ENCODE results near the gene ONECUT3.

ONECUT3 gene

DNA sequence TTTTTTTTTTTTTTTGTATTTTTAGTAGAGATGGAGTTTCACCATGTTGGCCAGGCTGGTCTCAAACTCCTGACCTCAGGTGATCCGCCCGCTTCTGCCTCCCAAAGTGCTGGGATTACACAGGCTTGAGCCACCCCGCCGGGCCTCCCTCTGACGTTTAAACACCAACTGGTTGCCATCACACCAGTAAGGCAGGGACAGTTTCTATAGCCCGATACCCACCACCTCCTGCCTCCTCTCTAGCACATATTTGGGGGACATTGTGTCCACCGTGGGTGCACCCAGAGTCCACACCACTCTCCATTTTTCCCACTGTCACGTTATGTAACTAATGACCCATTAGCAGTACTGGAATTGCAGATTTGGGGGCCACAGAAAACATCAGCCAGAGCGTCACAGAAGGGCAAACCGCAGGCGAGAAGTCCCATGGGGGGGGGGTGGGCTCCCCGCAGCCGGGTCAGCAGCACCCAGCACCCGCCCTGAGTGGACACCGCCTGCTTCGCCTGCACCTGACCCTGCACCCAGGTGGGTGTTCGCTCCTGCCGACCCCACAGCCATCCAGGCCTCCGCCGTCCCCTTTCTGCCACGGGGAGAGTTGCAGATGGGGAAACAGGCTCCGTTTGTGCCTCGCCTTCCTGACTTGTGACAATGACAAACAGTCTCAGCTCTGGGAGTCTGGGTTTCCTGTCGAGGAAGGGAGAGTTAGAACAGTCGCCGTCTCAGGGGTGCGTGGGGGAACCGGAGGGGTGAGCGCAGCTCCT, 3.6 kb downstream of the ONECUT3 start:
- peaks cover 73% of the 10 kb centered on the region for H3K27me3 ChIP-seq (ENCODE audit: insufficient read depth, poor library complexity, severe bottlenecking)

DNA sequence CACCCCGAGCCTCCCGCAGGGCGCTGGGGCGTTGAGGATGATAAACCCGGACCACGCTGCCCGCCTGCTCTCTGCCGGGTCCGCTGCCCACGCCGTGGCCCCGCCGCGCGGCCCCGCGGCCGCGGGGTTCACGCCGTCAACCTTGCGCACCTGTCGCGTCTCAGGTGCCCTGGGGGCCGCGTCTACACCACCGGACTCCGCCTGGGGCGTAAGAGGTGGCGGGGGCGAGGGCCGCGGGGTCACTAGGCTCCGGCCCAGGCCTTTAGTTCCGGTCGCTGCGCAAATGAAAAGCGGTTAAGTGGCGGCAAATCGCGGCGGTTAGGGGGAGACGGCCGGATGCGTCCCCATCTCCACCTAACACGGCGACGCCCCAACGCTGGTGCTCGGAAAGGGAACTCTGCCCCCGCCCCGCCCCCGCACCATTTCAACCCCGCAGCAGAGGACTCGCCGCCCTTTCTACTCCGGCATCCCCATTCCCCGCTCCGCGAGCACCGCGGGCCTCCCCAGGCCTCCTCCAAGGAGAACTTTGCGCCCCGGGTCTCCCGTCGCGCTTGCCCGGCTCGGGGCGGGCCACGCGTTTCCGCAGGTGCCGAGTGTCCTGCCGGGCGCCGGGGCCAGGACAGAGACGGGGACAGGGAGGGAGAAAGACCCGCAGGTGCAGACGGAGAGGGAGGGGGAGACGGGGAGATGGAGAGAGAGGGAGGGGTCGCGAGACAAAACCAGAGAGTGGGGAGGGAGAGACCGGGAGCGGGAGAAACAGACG, 4.3 kb downstream of the ONECUT3 start:
- DNase-seq (ENCODE audit: low read depth in 1 of 2, low spot score in 1 of 2), result no peak
- Histone ChIP-seq H3K27ac (replicated peaks) (no peak overlapping the region), H3K27me3 (ENCODE audit: insufficient read depth, poor library complexity, severe bottlenecking) (peaks cover 77% of the 10 kb centered on the region), H3K4me3 (replicated peaks; ENCODE audit: insufficient read depth, low read length) (no peak overlapping the region)
- TF ChIP-seq, protein P1, sequence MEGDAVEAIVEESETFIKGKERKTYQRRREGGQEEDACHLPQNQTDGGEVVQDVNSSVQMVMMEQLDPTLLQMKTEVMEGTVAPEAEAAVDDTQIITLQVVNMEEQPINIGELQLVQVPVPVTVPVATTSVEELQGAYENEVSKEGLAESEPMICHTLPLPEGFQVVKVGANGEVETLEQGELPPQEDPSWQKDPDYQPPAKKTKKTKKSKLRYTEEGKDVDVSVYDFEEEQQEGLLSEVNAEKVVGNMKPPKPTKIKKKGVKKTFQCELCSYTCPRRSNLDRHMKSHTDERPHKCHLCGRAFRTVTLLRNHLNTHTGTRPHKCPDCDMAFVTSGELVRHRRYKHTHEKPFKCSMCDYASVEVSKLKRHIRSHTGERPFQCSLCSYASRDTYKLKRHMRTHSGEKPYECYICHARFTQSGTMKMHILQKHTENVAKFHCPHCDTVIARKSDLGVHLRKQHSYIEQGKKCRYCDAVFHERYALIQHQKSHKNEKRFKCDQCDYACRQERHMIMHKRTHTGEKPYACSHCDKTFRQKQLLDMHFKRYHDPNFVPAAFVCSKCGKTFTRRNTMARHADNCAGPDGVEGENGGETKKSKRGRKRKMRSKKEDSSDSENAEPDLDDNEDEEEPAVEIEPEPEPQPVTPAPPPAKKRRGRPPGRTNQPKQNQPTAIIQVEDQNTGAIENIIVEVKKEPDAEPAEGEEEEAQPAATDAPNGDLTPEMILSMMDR (IDR thresholded peaks at IDR 0.05; ENCODE audit: insufficient read depth, low read length), result no peak
- TF ChIP-seq GABPA (IDR thresholded peaks at IDR 0.05; ENCODE audit: low read depth), result no peak

More for the DNA sequence above, 3.6 kb downstream of the ONECUT3 start:
- no peak for DNase-seq (ENCODE audit: low read depth in 1 of 2, low spot score in 1 of 2)
- Histone ChIP-seq H3K27ac (replicated peaks) (no peak overlapping the region), H3K4me3 (replicated peaks; ENCODE audit: insufficient read depth, low read length) (no peak overlapping the region)
- no peak for TF ChIP-seq POLR2AphosphoS5 (IDR thresholded peaks at IDR 0.05; ENCODE audit: low read depth)
- TF ChIP-seq, protein P1 (IDR thresholded peaks at IDR 0.05; ENCODE audit: insufficient read depth, low read length), result no peak
- no peak for TF ChIP-seq GABPA (IDR thresholded peaks at IDR 0.05; ENCODE audit: low read depth)
- TF ChIP-seq, protein P2, sequence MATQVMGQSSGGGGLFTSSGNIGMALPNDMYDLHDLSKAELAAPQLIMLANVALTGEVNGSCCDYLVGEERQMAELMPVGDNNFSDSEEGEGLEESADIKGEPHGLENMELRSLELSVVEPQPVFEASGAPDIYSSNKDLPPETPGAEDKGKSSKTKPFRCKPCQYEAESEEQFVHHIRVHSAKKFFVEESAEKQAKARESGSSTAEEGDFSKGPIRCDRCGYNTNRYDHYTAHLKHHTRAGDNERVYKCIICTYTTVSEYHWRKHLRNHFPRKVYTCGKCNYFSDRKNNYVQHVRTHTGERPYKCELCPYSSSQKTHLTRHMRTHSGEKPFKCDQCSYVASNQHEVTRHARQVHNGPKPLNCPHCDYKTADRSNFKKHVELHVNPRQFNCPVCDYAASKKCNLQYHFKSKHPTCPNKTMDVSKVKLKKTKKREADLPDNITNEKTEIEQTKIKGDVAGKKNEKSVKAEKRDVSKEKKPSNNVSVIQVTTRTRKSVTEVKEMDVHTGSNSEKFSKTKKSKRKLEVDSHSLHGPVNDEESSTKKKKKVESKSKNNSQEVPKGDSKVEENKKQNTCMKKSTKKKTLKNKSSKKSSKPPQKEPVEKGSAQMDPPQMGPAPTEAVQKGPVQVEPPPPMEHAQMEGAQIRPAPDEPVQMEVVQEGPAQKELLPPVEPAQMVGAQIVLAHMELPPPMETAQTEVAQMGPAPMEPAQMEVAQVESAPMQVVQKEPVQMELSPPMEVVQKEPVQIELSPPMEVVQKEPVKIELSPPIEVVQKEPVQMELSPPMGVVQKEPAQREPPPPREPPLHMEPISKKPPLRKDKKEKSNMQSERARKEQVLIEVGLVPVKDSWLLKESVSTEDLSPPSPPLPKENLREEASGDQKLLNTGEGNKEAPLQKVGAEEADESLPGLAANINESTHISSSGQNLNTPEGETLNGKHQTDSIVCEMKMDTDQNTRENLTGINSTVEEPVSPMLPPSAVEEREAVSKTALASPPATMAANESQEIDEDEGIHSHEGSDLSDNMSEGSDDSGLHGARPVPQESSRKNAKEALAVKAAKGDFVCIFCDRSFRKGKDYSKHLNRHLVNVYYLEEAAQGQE (IDR thresholded peaks at IDR 0.05; ENCODE audit: insufficient replicate concordance, low read depth), result no peak
- TF ChIP-seq SPI1 (IDR thresholded peaks at IDR 0.05; ENCODE audit: borderline replicate concordance, low read depth), result no peak

DNA sequence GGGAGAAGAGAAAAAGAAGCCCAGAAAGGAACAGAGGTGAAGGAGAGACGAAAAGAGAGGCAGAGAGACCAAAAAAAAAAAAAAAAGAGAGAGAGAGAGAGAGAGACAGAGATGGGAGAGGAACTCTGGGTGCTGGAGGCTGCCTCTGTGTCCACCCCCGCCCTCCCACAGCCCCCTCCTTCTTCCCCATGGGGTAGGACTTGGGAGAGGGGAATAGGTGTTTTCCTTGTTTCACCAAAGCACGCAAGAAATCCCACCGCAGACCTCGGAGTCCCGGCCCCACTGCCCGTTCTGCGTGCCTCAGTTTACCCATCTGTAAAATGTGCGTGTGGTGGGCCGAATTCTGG, 4.9 kb downstream of the ONECUT3 start:
- DNase-seq (ENCODE audit: low read depth in 1 of 2, low spot score in 1 of 2), result no peak
- TF ChIP-seq, protein P1 (IDR thresholded peaks at IDR 0.05; ENCODE audit: insufficient read depth, low read length), result no peak
- TF ChIP-seq GABPA (IDR thresholded peaks at IDR 0.05; ENCODE audit: low read depth) (no peak), POLR2AphosphoS5 (IDR thresholded peaks at IDR 0.05; ENCODE audit: low read depth) (no peak), SPI1 (IDR thresholded peaks at IDR 0.05; ENCODE audit: borderline replicate concordance, low read depth) (no peak)
- Histone ChIP-seq H3K4me3 (replicated peaks; ENCODE audit: insufficient read depth, low read length) (no peak overlapping the region), H3K27me3 (ENCODE audit: insufficient read depth, poor library complexity, severe bottlenecking) (peaks cover 77% of the 10 kb centered on the region), H3K27ac (replicated peaks) (no peak overlapping the region)

DNA sequence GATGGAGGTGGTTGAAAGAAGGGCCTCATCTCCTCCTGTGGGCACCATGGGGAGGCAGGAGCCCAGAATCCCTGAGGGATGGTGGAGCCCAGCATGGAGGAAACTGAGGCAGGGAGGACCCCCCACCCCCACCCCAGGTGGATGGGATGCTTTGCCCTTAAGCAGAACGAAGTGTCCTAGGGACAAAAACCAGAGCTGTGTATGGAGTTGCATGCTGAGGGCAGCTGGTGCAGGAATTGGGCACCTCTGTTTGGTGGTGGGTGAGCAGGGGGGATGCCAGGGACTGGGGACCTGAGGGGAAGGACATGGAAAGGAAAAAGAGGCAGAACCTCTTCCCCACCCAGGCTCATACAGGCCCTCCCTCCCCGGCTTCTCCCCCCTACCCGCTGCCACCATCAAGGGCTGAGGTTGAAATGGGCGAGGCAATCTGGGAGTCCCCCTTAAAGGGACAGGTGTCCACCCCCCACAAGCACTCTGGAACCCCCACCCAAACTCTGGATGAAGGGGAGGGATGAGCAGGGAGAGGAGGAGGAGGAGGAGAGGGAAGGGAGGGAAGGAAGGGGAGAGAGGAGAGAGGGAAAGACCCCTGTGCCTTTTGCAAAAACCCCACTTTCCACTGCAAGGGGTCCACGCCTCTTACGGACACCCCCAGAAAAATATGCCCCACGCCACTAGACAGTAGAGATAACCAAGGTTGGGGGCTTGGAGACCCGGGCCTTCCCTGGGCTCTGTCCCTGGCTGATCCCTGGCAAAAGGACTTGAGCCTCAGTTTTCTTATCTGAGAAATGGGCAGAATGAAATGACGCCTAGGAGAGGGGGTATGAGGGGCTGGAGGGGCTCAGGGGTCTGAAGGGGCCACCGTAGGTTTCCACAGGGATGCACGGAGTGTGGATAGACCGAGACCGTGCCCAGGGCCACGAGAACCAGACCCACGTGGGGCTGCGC, 5.9 kb downstream of the ONECUT3 start:
- no peak for DNase-seq (ENCODE audit: low read depth in 1 of 2, low spot score in 1 of 2)
- Histone ChIP-seq H3K27me3 (ENCODE audit: insufficient read depth, poor library complexity, severe bottlenecking) (peaks cover 86% of the 10 kb centered on the region), H3K4me3 (replicated peaks; ENCODE audit: insufficient read depth, low read length) (no peak overlapping the region), H3K27ac (replicated peaks) (no peak overlapping the region)
- TF ChIP-seq, protein P2 (IDR thresholded peaks at IDR 0.05; ENCODE audit: insufficient replicate concordance, low read depth), result no peak
- TF ChIP-seq, protein P1 (IDR thresholded peaks at IDR 0.05; ENCODE audit: insufficient read depth, low read length), result no peak
- TF ChIP-seq POLR2AphosphoS5 (IDR thresholded peaks at IDR 0.05; ENCODE audit: low read depth) (no peak), SPI1 (IDR thresholded peaks at IDR 0.05; ENCODE audit: borderline replicate concordance, low read depth) (no peak), GABPA (IDR thresholded peaks at IDR 0.05; ENCODE audit: low read depth) (no peak)
